DMS79 treated with DMSO at 0.1 percent for 48 hours (cell line): Measurements from ENCODE around the gene SSTR3.
"Not testable (repeated sequence)": the region's sequence is repeated elsewhere in the genome, so short reads cannot be mapped to it uniquely, and the experiment has no call there.

Source experiments
- DNase-seq: peaks from one replicate; lab custom pipeline; 2025; lab: John Stamatoyannopoulos, UW

SSTR3 gene

DNA sequence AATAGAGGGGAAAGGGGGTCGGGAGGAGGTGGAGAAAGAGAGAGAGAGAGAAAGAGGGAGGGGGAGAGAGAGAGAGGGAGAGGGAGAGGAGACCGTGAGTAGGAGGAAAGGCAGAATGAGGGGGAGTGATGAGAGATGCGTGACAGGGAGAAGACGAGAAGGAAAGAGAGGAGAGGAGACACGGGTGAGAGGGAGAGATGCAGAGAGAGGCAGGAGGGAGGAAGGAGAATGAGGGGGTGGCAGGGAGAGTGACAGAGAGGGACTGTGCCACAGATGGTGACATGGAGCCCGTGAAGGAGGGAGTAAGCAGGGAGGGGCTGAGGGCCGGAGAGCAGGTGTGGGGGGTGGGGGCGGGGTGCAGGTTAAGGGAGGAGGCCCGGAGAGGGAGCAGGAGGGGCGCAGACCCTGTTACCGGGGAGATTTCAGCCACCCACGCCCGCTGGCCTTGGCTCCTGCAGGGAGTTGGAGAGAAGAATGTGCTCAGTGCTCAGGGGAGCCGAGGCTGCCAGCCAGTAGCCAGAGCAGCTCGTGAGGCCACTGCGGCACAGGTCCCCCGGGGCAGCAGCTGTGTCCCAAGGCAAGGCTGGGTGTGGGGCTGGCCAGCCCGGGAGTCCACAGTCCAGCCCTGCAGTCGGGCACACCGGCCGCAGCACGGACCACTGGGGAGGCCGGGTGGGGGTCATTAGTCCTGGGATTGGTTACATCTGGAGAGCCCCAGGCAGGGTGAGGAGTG lies at the start of gene SSTR3:
TSS of gene SSTR3 (minus strand) at position 304 of the 733 bp plus-strand sequence. CDS start 4,674 bp downstream, outside the sequence.
- DNase-seq: peak; percentile 64

DNA sequence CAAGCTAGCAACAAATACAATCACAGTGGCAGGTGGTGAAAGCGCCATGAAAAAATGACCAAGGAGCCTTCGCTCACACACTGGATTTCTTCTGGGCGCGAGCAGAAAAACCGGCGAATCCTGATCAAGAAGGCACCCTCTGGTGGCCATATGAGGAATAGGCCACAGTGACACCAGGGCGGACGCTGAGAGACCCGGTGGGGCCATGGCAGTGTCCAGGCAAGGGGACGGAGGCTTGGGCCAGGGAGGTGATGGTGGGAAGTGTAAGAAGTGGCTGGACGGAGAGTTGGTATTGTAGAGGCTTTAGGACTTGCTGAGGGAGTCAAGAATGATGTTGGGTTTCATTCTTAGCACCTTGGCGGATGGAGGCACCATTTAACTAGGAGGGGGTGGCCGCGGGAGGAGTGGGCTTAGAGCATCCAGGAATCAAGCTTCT lies 48.6 kb upstream of the SSTR3 start:
- DNase-seq: no peak

DNA sequence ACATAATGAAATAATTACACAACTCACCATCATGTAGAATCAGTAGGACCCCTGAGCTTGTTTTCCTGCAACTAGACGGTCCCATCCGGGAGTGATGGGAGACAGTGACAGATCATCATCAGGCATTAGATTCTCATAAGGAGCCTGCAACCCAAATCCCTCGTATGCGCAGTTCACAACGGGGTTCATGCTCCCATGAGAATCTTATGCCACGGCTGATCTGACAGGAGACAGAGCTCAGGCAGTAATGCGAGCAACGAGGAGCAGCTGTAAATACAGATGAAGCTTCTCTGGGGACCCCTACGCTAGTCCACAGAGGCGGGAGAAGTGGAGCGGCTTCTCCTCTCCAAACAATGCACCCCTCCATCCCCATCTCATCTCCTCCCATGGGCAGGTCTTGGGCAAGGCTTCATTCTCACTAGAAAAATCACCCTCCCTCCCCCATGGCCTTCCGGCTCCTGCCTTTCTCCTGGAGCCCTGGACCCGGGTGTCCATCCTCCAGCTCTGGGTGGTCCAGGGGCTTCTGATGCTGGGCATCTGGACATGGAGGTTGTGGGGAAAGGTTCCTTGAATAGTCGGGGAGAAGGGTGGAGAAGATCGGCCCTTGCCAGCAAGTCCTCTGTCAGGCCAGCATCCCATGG lies 48.0 kb upstream of the SSTR3 start:
- no peak for DNase-seq

DNA sequence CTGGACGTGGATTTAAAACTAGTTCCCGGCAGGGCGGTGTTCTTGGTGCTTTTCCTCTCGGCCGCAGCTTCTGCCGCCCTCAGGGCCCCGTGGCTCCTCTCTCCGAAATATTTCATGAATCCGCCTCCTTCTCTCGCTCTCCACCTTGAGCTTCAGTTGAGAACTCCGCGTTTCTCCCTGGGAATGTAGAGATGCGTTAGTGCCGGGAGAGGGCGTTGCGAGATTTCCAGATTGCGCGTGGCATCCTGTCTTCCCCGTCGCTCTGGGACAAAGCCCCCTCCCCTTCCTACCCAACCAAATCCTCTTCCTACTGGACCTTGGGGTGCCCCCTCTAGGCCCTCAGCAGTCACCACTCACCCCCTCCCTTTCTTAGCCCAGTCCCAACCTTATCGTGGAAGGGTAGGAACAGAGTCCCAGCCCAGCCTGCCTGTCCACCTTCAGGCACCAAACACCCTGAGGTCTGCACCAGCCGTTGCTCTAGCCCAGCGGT lies 47.3 kb upstream of the SSTR3 start:
- DNase-seq: no peak

DNA sequence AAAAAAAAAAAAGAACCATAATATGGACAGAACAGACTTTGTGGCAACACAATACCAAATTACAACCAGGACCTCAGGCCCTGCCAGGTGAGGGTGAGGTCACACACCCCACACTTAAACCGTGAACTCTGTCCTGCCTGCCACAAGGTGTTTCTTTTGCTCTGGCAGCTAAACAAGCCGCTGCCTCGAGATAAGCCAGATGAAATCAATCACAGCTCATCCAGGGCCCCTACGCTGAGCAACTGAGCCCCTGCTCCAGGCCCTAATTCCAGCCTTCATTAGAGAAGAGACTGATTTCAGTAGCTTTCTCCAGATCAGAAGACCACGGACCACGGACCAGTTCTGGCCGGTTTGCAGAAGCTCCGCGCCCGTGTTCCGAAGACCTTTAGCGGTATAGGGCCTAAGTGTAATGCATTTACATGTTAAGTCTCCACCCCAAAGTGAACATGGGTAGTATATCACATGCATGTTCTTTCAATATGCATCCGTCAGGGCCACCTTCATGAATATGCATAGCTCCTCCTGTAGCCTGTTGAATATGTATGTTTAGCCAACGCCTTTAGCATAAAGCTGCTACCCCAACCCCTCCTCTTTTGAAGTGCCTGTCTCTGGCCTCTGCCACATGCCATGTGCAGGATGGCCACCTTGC lies 46.6 kb upstream of the SSTR3 start:
- no peak for DNase-seq

DNA sequence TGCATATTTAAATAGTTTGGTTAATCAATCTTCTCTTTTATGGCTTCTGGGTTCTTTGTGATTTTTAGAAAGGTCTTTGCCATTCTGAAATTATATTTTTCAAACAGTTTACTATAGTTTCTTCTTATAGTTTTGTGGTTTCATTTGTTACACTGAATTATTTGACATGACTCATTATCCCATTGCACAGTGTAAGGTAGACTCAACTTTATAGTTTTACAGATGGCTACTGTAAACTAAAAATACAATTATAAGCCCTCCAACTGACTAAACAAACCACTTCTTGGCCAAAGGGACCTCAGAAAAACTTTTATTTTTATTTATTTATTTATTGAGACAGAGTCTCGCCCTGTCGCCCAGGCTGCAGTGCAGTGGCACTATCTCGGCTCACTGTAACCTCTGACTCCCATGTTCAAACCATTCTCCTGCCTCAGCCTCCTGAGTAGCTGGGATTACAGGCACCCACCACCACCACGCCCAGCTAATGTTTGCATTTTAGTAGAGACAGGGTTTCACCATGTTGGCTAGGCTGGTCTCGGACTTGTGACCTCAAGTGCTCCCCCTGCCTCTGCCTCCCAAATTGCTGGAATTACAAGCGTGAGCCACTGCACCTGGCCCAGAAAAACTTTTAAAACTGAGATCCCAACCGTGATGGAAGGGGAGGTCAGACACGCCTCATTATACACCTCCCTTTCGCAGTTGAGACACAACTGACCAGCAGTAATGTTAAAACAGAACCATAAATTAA lies 45.9 kb upstream of the SSTR3 start:
- no peak for DNase-seq

DNA sequence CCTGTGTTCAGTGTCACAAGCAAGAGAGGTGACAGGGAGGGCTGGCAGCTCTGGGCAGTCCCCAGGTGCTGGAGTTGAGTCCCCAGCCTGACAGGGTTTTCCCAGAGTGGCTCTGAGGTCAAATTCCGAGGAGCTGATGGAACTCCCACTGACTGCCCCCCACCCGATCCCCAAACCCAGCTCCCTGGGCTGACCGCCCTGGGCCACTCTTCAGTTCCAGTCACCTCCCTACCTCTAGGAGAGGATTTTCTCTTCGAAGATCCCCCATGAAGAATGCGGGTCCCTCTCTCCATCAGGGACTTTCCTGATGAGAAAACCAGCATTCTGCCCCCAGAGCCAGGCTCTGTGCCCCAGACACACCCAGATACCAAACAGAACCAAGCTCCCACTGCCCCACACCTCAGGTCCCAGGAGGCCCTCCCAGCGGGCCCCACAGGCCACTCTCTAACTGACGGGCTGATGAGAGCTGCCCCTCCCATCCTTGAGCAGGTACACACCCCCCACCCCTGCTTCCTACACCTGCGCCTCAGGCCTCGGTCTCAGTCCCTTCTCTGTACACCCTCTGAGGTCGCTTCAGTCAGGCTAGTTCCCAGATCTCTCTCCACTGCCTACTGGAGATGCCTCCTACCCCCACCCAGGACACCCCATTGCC lies 43.9 kb upstream of the SSTR3 start:
- DNase-seq: no peak

DNA sequence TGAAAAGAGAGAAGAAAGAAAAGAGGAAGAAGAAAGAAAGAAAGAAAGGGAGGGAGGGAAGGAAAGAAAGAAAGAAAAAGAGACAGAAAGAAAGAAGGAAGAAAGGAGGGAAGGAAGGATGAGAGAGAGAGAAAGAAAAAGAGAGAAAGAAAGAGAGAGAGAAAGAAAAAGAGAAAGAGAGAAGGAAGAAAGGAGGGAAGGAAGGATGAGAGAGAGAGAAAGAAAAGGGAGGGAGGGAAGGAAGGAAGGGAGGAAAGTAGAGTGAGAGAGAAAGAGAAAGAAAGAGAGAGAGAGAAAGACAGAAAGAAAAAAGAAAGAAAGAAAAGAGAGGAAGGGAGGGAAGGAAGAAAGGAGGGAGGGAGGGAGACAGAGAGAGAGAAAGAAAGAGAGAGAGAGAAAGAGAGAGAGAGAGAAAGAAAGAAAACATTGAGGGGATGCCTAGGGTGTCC lies 43.3 kb upstream of the SSTR3 start:
- no peak for DNase-seq

DNA sequence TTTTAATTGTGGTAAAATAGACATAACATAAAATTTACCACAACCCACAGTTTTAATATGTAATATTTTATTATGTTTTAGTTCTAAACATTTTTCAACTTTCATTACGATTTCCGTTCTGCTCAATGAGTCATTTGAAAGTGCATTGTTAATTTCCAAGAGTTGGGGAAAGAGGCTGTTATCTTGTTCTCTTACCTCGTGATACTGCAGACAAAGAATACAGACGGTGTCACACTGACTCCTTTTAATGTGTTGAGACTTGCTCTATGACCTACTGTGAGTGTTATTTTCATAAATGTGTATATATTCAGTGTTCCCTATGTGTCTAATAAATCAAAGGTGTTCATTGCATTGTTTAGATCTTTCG lies 42.6 kb upstream of the SSTR3 start:
- no peak for DNase-seq

DNA sequence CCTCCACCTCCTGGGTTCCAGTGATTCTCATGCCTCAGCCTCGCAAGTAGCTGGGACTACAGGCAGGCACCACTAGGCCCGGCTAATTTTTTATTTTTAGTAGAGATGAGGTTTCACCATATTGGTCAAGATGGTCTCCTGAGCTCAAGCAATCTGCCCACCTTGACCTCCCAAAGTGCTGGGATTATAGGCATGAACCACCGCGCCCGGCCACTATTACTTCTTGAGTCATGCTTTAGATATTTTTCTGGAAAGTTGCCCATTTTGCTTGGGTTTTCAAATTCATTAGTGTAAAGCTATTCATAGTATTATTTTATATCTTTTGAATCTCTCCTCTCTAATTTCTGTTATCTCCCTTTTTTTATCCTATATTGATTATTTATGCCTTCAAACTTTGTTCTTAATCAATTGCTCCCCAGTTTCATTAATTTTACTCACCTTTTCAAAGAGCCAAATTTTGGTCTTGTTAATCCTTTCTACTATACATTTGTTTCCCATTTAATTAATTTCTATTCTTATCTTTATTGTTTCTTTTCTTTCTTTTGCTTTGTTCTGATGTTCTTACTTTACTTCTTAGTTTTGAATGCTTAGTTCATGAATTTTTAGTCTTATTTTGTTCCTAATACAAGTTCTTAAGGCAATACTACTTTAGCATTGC lies 42.1 kb upstream of the SSTR3 start:
- no peak for DNase-seq

DNA sequence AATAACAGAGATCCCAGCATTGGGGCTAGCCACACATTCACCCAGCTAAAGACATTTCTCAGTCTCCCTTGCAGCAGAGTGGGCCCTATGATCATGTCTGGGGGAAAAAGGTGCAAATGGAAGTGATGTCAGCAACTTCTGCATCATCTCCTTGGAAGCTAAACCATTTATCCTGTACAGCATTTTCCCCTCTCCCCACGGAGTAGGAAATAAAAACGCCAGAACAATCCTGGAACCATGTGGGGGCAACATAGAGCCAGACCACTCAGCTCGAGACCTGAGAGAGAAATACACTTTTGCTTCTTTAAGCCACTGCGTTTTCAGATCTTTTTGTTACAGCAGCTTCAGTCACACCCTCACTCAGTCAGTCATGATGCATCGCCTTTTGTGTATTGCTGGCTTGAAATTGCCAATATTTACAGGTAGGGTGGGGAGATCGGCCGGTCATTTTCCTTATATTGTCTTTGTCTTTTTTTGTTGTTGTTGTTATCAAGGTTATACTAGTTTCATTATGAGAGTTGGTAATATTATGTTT lies 40.9 kb upstream of the SSTR3 start:
- DNase-seq: no peak

DNA sequence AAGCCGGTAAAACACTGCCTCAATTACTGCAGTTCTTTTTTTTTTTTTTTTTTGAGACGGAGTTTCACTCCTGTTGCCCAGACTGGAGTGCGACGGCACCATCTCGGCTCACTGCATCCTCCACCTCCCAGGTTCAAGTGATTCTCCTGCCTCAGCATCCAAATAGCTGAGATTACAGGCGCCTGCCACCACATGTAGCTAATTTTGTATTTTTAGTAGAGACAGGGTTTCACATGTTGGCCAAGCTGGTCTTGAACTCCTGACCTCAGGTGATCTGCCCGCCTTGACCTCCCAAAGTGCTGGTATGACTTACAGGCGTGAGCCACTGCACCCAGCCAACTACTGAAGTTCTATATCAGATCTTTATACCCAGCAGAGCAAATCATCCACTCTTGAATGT lies 39.6 kb upstream of the SSTR3 start:
- DNase-seq: not testable (repeated sequence)

DNA sequence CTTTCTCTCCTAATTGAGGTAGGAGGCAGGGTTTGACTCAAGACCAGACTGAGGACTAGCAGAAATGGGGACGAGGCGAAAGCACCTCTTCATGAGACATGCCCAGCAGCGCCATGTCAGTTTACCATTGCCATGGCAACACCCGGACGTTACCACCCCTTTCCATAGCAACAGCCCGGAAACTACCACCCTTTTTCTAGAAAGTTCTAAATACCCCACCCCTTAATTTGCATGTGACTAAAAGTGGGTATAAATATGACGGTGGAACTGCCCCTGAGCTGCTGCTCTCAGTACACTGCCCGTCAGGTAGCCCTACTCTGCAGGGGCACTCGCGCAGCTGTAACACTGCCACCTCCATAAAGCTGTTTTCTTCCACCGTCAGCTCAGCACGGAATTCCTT lies 37.7 kb upstream of the SSTR3 start:
- DNase-seq: no peak

DNA sequence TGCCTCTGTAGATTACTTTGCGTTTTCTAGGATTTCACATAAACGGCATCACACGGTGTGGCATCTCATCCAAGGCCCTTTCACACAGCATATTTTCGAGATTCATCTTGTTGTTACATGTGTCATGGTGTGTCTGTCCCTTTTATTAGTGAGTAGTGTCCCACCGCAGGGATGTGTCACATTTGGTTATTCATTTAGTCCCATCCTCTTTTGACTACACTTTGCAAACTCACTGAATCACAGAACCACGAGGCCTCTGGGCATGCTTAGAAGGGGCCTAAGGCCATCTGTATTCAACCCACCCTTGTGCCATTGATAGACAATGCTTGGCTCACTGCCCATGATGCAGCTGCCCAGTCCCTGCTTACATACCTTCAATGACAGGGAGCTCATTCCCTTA lies 36.0 kb upstream of the SSTR3 start:
- DNase-seq: no peak

DNA sequence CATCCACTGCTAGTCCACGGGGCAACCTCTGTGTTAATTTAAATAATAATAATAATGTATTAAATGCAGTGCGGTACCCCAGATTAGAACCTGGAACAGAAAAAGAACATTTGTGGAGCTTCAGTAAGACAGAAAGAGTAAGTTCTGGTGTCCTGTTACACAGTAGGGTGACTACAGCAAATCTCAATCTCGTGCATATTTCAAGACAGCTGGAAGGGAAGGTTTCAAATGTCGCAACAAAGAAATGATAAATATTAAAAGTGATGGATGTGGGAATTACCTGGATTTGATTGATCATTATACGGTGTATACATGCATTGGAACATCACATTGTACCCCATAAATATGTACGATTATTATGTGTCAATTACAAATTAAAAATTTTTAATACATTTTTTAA lies 33.5 kb upstream of the SSTR3 start:
- DNase-seq: no peak

DNA sequence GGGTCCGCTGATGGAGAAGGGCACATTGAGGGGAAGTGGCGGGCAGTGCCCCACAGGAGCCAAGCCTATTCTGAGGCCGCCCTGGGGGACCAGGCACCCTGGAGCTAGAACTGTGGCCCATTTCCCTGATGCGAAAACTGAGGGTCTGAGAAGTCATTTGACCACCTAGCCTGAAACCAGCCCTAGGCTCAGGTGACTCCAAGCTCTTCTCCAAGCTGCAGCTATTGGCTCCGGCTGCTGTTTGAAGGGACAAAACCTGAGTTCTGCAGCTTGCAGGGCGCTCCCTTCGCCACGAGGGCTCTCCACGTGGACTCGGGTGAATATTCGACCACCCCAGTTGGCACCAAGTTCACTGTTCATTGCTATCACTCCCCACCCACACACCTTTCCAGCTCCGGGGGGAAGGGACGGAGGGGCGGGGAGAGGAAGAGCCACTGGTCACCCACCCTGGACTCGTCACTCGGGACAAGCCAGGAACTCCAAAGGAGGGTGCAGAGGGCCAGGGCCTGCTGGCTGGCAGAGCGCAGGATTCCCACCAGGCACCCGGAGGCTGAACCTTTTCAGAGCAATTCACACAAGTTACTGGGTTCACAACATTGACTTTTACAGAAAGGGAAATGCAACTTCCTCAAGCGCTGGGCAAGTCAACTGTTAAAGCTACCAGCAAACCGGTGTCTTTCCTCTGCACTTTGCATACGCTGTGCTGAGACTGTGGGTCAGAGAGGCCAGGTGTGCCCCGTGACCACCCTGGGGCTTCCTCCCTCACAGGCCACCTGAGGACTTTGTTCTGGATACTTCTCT lies 32.8 kb upstream of the SSTR3 start:
- no peak for DNase-seq

DNA sequence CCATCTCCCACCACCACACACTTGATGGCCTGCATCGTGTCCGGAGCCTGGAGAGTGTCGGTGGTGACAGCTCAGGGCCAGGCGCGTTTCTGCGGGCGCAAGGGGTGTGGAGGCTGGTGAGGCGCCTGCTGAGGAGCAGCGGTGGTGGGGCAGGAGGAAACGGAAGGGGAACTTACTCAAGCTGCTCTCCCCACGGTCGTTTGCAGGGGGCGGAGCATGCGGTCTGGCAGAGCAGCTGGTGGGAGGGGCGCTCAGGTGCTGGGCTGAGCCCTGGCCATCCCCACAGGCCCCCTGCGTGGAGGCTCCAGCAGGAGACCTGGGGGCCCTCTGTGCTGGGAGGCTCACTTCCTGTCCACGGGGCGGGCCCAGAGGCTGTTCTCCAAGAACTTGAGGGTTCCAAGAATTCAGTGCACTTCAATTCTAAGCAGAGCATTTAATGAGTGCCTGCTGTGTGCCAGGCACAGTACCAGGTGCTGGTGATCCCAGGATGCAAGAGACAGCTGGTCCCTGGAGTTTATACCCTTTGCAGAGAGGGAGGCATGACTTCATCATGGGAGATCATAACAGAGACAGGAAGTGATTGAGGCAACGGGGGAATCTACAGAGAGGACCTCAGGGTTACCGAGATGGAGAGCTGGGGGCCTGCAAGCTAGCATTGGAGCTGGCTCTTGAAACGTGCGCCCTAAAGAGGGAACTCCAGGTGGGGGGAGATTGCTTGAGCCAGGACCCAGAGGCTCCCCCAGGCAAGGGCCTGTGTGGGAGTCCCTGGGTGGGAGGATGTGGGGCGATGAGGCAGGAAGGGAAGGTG lies 32.0 kb upstream of the SSTR3 start, which contains the start of gene RAC2:
TSS of gene RAC2 (minus strand) at position 156 of the 808 bp plus-strand sequence. CDS start at position 35, 121 bp downstream.
- DNase-seq: peak; percentile 50

DNA sequence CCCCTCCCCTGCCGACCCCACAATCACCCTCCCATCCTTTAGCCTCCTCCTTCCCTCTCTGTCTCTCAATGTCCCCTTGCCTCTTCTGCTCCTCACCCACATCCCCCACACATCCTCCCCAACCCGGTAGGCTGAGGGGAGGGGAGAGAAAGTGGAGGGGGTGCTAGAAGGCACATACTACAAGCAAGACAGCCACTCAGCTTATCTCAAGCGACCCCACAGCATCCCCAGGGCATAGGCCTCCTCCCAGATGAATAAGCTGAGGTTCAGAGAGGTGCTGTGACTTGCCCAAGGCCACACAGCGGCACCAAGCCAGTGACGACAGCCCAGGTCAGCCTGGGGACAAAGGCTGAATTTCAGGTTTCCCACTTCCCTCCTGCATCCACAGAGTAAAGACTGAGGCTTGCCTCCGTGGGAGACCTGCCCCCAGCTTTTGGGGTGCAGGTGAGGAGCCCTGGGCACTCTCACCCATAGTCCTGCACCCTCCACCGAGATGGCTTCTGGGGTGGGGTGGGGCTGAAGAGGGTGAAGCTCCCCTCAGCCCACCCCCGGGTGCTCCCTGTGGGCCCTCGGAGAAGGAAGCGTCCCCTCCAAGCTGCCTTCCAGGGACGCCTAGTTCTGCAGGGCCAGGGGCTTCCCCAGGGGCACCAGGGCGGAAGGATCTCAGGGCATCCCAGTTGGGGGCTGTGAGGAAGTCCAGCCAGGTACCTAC lies 31.3 kb upstream of the SSTR3 start:
- no peak for DNase-seq
